H1 (cell line): Measurements from ENCODE around the gene ADK. TPM values are rescaled to one million over a fixed set of nuclear protein-coding genes. Genes with fewer than 3 reads are reported as not detected.

Source experiments
- CTCF ChIA-PET: fragments of 300-600 bp; sonication (Branson Sonifier 250); formaldehyde crosslinking; loops from one replicate; lab custom pipeline; 2021; ENCODE audit not compliant: partially characterized antibody; lab: Charles Lee
- POLR2A ChIA-PET: fragments of 300-600 bp; sonication (Branson Sonifier 250); formaldehyde crosslinking; loops from one replicate; lab custom pipeline; 2021; ENCODE audit warnings: inconsistent platforms; ENCODE audit not compliant: partially characterized antibody; lab: Charles Lee
- DNase-seq, 2 experiments: peaks; one replicate each; pipeline versions ENCODE4 v3.0.0 to v3.0.0-alpha.2; 2010 to 2022; ENCODE audit warnings: low spot score in 2 of 2, low read depth in 1 of 2, mixed read lengths in 1 of 2
- FAIRE-seq: peaks from 2 replicates; lab custom pipeline; 2011; peaks lifted over from hg19 to GRCh38; lab: Jason Lieb, UNC
- H2AFZ ChIP-seq: 2 replicates; pipeline ENCODE4 v1.8.1; 2012; ENCODE audit warnings: low read length, inconsistent platforms
- H2AK5ac ChIP-seq: 2 replicates; pipeline ENCODE4 v1.6.1; 2013; ENCODE audit warnings: low read depth, low read length
- H2BK120ac ChIP-seq: replicated peaks from 2 replicates; pipeline ENCODE3; 2013; ENCODE audit warnings: low read depth, low read length, inconsistent platforms
- H2BK12ac ChIP-seq: 2 replicates; pipeline ENCODE4 v1.6.1; 2013; ENCODE audit warnings: low read depth, low read length
- H2BK15ac ChIP-seq: 2 replicates; pipeline ENCODE4 v1.6.1; 2013; ENCODE audit warnings: low read length
- H2BK20ac ChIP-seq: 2 replicates; pipeline ENCODE4 v1.6.1; 2013; ENCODE audit warnings: low read length
- H2BK5ac ChIP-seq: 2 replicates; pipeline ENCODE4 v1.6.1; 2013; ENCODE audit warnings: low read depth, low read length
- H3K14ac ChIP-seq: 2 replicates; pipeline ENCODE4 v1.6.1; 2013; ENCODE audit warnings: inconsistent platforms; ENCODE audit not compliant: insufficient read length
- H3K18ac ChIP-seq: 2 replicates; pipeline ENCODE4 v1.6.1; 2013; ENCODE audit warnings: low read length; ENCODE audit errors: extremely low read depth
- H3K23ac ChIP-seq: 2 replicates; pipeline ENCODE4 v1.6.1; 2013; ENCODE audit warnings: inconsistent platforms; ENCODE audit not compliant: insufficient read length
- H3K23me2 ChIP-seq: 2 replicates; pipeline ENCODE4 v1.6.1; 2013; ENCODE audit warnings: low read depth, low read length
- H3K27ac ChIP-seq: 2 replicates; pipeline ENCODE4 v1.6.1; 2011; ENCODE audit warnings: low read depth, low read length, inconsistent platforms
- H3K27me3 ChIP-seq, 4 experiments: replicated peaks in 1 of 4; 1 replicate in 1 of 4; 2 replicates in 3 of 4; pipeline versions ENCODE4 v1.6.1 to v1.8.1; 2011 to 2013; ENCODE audit warnings: low read length in 3 of 4, mild to moderate bottlenecking in 3 of 4, inconsistent platforms in 2 of 4, mixed read lengths in 2 of 4, moderate library complexity in 1 of 4; ENCODE audit not compliant: control insufficient read depth in 3 of 4, insufficient read depth in 3 of 4; ENCODE audit errors: extremely low read depth in 1 of 4
- H3K36me3 ChIP-seq, 4 experiments: 2 replicates each; pipeline versions ENCODE4 v1.6.1 to v1.8.1; 2011 to 2013; ENCODE audit warnings: mild to moderate bottlenecking in 4 of 4, low read length in 3 of 4, moderate library complexity in 2 of 4, control low read depth in 1 of 4, inconsistent platforms in 1 of 4; ENCODE audit not compliant: insufficient read depth in 4 of 4, control insufficient read depth in 2 of 4
- H3K4ac ChIP-seq: replicated peaks from 2 replicates; pipeline ENCODE3; 2013; ENCODE audit warnings: low read length, low read depth, mixed read lengths, inconsistent platforms; ENCODE audit not compliant: insufficient read length
- H3K4me1 ChIP-seq, 4 experiments: replicated peaks in 1 of 4; 1 replicate in 1 of 4; 2 replicates in 3 of 4; pipeline versions ENCODE4 v1.6.1 to v1.8.1; 2011 to 2013; ENCODE audit warnings: low read length in 3 of 4, inconsistent platforms in 2 of 4, mixed read lengths in 1 of 4; ENCODE audit not compliant: insufficient read depth in 4 of 4, control insufficient read depth in 3 of 4
- H3K4me2 ChIP-seq, 2 experiments: 2 replicates each; pipeline versions ENCODE4 v1.6.1 to v1.8.1; 2011 to 2013; ENCODE audit warnings: low read depth in 2 of 2, low read length in 2 of 2, control low read depth in 1 of 2, inconsistent platforms in 1 of 2, mild to moderate bottlenecking in 1 of 2; ENCODE audit not compliant: insufficient read depth in 1 of 2
- H3K4me3 ChIP-seq, 4 experiments: fragments of 200-600, 300-600 bp in 1 of 4; sonication (generic), shearing (Covaris generic), sonication (Bioruptor Twin) in 1 of 4; 2 replicates each; pipeline versions ENCODE4 v1.5.1 to v1.8.1; 2011 to 2016; ENCODE audit warnings: low read length in 4 of 4, low read depth in 3 of 4, control low read depth in 2 of 4, inconsistent platforms in 2 of 4, mild to moderate bottlenecking in 2 of 4, mixed read lengths in 1 of 4, moderate library complexity in 1 of 4; ENCODE audit not compliant: insufficient read depth in 2 of 4; ENCODE audit errors: extremely low read depth in 1 of 4
- H3K56ac ChIP-seq: replicated peaks from 2 replicates; pipeline ENCODE3; 2013; ENCODE audit warnings: low read depth, mild to moderate bottlenecking, mixed read lengths, low read length, inconsistent platforms; ENCODE audit not compliant: insufficient read length
- H3K79me1 ChIP-seq: 2 replicates; pipeline ENCODE4 v1.6.1; 2013; ENCODE audit warnings: low read depth, low read length, control low read depth
- H3K79me2 ChIP-seq, 2 experiments: 2 replicates each; pipeline versions ENCODE4 v1.6.1 to v1.8.1; 2012 to 2013; ENCODE audit warnings: low read length in 2 of 2, mild to moderate bottlenecking in 2 of 2, inconsistent platforms in 1 of 2; ENCODE audit not compliant: insufficient read depth in 2 of 2, control insufficient read depth in 1 of 2
- H3K9ac ChIP-seq, 4 experiments: replicated peaks in 1 of 4; 1 replicate in 1 of 4; 2 replicates in 3 of 4; pipeline versions ENCODE4 v1.6.1 to v1.8.1; 2011 to 2013; ENCODE audit warnings: low read depth in 3 of 4, low read length in 3 of 4, control low read depth in 2 of 4, mild to moderate bottlenecking in 2 of 4, moderate library complexity in 2 of 4, inconsistent platforms in 1 of 4; ENCODE audit errors: extremely low read depth in 1 of 4
- H3K9me3 ChIP-seq, 2 experiments: 2 replicates each; pipeline versions ENCODE4 v1.6.1 to v1.8.1; 2012 to 2013; ENCODE audit warnings: mild to moderate bottlenecking in 2 of 2, moderate library complexity in 2 of 2, control low read depth in 1 of 2, inconsistent platforms in 1 of 2, low read depth in 1 of 2, low read length in 1 of 2, mixed read lengths in 1 of 2; ENCODE audit not compliant: insufficient read depth in 2 of 2
- H4K20me1 ChIP-seq, 2 experiments: replicated peaks in 1 of 2; 2 replicates each; pipeline versions ENCODE3 to v1.8.1; 2011 to 2013; ENCODE audit warnings: inconsistent platforms in 2 of 2, low read length in 2 of 2, mild to moderate bottlenecking in 1 of 2; ENCODE audit not compliant: insufficient read depth in 2 of 2, control insufficient read depth in 1 of 2
- H4K5ac ChIP-seq: 2 replicates; pipeline ENCODE4 v1.6.1; 2013; ENCODE audit warnings: low read length, low read depth, mixed read lengths, inconsistent platforms; ENCODE audit not compliant: insufficient read length
- H4K8ac ChIP-seq: 2 replicates; pipeline ENCODE4 v1.8.0; 2013; ENCODE audit warnings: mild to moderate bottlenecking, moderate library complexity, low read length, inconsistent platforms; ENCODE audit not compliant: insufficient read depth; ENCODE audit errors: extremely low read depth
- H4K91ac ChIP-seq: replicated peaks from 2 replicates; pipeline ENCODE3; 2013; ENCODE audit warnings: low read length, mixed read lengths, inconsistent platforms; ENCODE audit not compliant: insufficient read length
- BACH1 ChIP-seq: IDR thresholded peaks from 2 replicates; pipeline ENCODE4 v1.6.1; 2012; ENCODE audit warnings: low read length, improper control_type of control experiment
- CBX8 ChIP-seq: fragments of 300-800, 300-1000 bp; sonication (generic); IDR thresholded peaks from 2 replicates; pipeline ENCODE4 v1.7.1; 2016; ENCODE audit warnings: low read depth, low read length, borderline replicate concordance
- CHD2 ChIP-seq: IDR thresholded peaks from 2 replicates; pipeline ENCODE4 v1.6.1; 2012; ENCODE audit warnings: low read length, improper control_type of control experiment
- GABPA ChIP-seq: IDR thresholded peaks from 2 replicates; pipeline ENCODE4 v1.6.1; 2011; ENCODE audit warnings: mild to moderate bottlenecking, low read length, moderate library complexity, borderline replicate concordance; ENCODE audit not compliant: insufficient read depth
- RFX5 ChIP-seq: IDR thresholded peaks from 2 replicates; pipeline ENCODE4 v1.6.1; 2011; ENCODE audit warnings: low read depth, low read length, improper control_type of control experiment, borderline replicate concordance
- TBP ChIP-seq: IDR thresholded peaks from 2 replicates; pipeline ENCODE4 v1.6.1; 2011; ENCODE audit warnings: low read depth, low read length, improper control_type of control experiment
- polyA plus RNA-seq, 7 experiments: library from polyadenylated mRNA; depleted of rRNA in 3 of 7; stranded (reverse) in 5 of 7; unstranded in 2 of 7; fragments of >200 nt in 5 of 7; fragments of 200-250 nt in 2 of 7; gene quantifications; 1 replicate in 5 of 7; 2 replicates in 1 of 7; 4 replicates in 1 of 7; pipeline versions ENCODE4 v1.2.1 to v1.2.3, GENCODE V29; 2011 to 2013; ENCODE audit warnings: missing spikeins in 2 of 7, mixed read lengths in 2 of 7
- total RNA-seq: library from RNA; stranded (reverse); fragmentation: NEBNext Ultra II Directional; extraction: Animal tissue kit (Norgen Biotek cat#: 25700); gene quantifications from 2 replicates; pipeline ENCODE4 v1.2.1, GENCODE V29; 2021

ADK gene
- total and polyA plus RNA-seq, 2 of the 8 experiments (the other 6 are each of a cell fraction or from before 2014, with no cell fraction given) = 12.3 to 42.4 TPM

DNA sequence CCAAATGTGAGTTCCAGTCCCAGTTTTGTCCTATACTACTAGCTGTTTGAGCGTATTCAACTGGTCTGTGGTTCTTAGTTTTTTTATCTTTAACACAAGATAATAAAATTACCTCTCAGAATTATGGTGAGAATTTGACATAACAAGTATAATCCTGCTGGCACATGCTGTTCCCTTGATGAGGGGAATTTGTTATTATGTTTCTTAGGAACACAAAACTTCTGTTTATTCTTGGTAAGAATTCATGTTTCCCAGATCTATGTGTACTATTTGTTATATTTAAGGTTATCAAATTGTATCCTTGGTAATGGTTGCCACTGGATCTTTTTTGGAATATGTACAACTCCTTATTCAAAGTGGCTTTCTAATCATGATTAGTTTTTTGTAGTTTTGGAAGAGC is 335.6 kb downstream of the ADK start (continued):
- TF ChIP-seq CHD2 (no peak), RFX5 (no peak)
- TF ChIP-seq, all 59 proteins: peak for 0

DNA sequence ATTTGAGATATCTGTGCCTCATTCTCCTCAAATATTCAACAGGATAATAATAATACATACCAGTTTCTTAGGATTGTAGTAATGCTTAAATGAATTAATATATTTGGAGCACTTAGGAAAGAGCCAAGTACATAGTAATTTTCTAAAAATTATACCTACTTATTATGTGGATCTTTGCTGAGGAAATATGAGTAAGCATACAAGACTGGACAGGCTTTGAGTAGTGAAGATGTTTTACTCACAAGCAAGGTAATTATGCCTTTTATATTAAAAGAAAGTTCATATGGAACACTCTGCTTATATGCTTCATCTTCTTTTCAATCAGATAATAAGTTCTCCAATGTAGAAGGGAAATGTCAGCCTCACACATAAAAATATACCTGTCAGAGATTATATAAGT is 337.9 kb downstream of the ADK start:
- FAIRE-seq (no peak), DNase-seq (no peak)
- no peak overlapping the region for H3K4ac ChIP-seq
- H3K27ac ChIP-seq = no peak overlapping the region
- no peak overlapping the region for H2AK5ac ChIP-seq
- H3K36me3 ChIP-seq = no peaks in the 10 kb centered on the region
- H2BK12ac ChIP-seq = no peak overlapping the region
- no peak overlapping the region for H4K8ac ChIP-seq
- no peaks in the 10 kb centered on the region for H3K23me2 ChIP-seq
- H2BK20ac ChIP-seq = no peak overlapping the region
- no peak overlapping the region for H2BK5ac ChIP-seq
- H3K23ac ChIP-seq = no peak overlapping the region
- no peaks in the 10 kb centered on the region for H3K27me3 ChIP-seq
- H4K20me1 ChIP-seq = no peaks in the 10 kb centered on the region
- no peak overlapping the region for H3K4me3 ChIP-seq
- H3K4me1 ChIP-seq = no peaks in the 10 kb centered on the region
- H3K4me2 ChIP-seq = no peak overlapping the region
- no peak overlapping the region for H3K56ac ChIP-seq
- ChIA-PET POLR2A (no interaction called here), CTCF (no interaction called here)
- no peak overlapping the region for H2BK120ac ChIP-seq
- no peak overlapping the region for H3K14ac ChIP-seq
- no peak overlapping the region for H4K91ac ChIP-seq
- no peaks in the 10 kb centered on the region for H3K9me3 ChIP-seq
- no peak overlapping the region for H3K9ac ChIP-seq
- no peaks in the 10 kb centered on the region for H3K79me1 ChIP-seq
- H2AFZ ChIP-seq = no peak overlapping the region
- H3K18ac ChIP-seq = no peak overlapping the region
- no peak overlapping the region for H4K5ac ChIP-seq
- no peaks in the 10 kb centered on the region for H3K79me2 ChIP-seq
- no peak overlapping the region for H2BK15ac ChIP-seq
- TF ChIP-seq GABPA (no peak), CBX8 (no peak), BACH1 (no peak), TBP (no peak)
